LNCAP (cell line): ENCODE measurements around the gene PIAS2.

Experiments used
- TF ChIP-seq, protein P1 (sequence below): fragments of 450-650 bp; IDR thresholded peaks from 2 replicates; pipeline ENCODE4 v1.5.1; 2017; ENCODE audit warnings: mild to moderate bottlenecking

Gene PIAS2

DNA sequence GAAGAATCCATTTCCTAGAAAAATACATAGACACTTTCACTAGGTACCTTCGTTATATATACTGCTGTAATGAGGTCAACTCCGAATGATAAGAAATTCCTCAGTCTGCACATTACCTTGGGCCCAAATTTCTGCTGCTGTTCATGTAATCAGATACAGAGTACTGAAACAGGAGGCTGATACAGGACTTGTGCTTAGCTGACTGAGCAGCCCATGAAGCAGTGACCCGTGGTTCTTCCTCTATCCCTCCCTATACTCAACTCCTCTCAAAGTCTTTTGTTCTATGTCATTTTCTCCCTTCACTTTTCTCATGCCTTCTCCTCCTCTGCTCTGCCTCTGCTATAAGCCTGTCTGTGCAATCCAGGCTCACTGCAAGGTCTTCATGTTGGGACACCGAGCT, 102.9 kb downstream of the PIAS2 start:
- TF ChIP-seq, protein P1, sequence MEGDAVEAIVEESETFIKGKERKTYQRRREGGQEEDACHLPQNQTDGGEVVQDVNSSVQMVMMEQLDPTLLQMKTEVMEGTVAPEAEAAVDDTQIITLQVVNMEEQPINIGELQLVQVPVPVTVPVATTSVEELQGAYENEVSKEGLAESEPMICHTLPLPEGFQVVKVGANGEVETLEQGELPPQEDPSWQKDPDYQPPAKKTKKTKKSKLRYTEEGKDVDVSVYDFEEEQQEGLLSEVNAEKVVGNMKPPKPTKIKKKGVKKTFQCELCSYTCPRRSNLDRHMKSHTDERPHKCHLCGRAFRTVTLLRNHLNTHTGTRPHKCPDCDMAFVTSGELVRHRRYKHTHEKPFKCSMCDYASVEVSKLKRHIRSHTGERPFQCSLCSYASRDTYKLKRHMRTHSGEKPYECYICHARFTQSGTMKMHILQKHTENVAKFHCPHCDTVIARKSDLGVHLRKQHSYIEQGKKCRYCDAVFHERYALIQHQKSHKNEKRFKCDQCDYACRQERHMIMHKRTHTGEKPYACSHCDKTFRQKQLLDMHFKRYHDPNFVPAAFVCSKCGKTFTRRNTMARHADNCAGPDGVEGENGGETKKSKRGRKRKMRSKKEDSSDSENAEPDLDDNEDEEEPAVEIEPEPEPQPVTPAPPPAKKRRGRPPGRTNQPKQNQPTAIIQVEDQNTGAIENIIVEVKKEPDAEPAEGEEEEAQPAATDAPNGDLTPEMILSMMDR, result no peak

DNA sequence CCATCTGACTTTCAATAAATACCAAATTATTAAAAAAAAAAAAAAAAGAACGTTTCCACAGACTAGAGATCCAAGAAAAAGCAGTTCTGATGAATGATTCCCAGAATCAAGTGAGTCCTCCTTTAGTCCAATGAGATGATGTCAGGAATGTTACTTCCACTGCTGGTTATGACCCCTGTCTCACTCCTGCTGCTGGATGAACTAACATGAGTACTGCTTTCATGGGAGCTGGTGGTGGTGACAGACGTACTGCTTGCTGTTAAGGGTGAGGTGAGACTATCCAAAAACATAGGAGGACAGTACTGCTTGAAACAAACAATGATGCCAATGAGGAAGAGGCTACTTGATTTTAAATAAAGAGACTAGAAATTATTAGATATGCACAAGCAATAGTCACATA, 105.0 kb downstream of the PIAS2 start:
- TF ChIP-seq, protein P1, result no peak

DNA sequence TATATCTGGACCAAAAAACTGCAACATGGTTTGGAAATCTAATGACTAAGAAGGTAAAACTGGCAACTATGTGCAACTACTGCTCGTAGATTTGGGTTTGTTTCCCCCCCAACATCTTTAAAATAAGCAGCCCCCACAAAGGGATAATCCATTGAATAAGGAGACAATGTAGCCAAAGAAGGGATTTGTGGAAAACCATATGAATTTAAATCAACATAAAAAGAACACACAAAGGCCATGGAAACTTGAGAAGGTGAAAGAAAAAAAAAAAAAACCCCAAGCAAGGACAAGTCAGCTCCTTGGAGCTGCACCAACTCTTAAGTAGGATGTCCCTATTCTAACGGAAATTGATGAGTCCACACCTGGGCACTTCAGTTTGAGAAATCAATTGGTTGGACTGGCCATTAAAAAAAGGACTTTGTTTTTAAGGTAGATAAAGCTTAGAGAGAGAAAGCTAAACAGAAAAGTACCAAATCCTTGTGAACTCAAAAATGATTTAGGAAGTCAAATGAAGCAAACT, 106.8 kb downstream of the PIAS2 start:
- TF ChIP-seq, protein P1, result no peak

DNA sequence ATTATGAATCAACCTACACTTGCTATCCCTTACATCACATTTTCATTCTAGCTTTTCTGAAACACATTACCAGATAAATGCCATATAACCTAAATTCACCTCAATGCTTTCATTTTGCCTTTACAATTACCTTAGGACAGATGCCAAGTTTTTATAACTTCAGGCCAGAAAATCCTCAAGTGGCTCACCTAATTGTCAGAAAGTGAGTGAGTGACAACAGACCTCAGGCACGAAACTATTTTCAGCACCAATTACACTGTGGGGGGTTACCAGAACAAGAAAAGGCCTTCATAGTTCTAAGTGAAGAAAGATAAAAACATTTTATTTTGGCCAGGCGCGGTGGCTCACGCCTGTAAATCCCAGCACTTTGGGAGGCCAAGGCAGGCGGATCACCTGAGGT, 108.2 kb downstream of the PIAS2 start:
- TF ChIP-seq, protein P1, result no peak

DNA sequence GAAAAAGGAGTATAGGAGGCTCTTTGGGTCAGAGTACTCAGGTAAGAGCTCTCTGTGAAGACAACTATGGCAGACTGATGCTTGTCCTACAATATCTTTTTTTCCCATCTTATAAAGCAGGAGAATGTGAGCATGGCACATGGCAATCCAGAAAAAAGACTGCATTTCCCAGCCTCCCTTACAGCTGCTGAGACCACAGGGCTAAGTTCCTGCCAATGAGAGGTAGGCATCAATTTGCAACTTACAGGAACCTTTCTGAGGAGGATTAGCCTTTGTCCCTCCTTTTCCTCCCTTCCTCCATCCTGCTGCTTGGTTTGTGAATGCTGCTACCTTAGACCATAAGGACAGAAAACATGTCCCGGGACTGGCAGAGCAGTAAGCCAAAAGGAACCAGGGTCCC, 122.7 kb downstream of the PIAS2 start:
- TF ChIP-seq, protein P1, result no peak

DNA sequence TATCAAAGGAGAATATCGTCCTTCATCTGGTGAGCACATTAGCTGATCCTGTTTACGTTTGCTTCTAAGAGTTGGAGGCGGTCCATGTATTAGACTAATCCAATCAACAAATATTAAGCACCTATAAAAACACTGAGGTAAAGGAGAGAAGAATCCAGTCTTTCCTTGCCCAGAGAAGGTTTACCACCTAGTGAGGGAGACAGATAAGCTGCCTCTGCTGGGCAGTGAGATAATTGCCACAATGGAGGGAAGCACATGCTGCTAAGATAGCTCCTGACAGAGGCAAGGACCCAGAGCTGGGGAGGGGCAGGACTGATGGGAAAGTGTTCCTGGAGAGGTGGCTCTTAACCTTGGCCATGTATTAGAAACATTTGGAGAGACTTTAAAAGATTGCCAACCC, 123.7 kb downstream of the PIAS2 start:
- TF ChIP-seq, protein P1, result peak; percentile 55

DNA sequence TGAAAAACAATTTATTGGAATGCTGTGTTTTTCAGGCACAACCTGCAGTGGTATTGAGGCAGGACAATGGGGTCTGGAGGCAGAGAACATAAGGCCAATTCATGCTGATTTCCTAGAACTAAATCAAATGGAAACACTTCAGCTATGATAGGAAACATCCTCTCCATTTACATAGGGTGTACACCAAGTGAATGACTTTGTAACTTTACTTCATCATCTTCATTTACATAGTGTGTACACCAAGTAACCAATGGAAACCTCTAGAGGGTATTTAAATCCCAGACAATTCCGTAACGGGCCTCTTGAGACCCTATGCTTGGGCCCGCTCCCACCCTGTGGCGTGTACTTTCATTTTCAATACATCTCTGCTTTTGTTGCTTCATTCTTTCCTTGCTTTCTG, 128.2 kb downstream of the PIAS2 start:
- TF ChIP-seq, protein P1, result no peak

DNA sequence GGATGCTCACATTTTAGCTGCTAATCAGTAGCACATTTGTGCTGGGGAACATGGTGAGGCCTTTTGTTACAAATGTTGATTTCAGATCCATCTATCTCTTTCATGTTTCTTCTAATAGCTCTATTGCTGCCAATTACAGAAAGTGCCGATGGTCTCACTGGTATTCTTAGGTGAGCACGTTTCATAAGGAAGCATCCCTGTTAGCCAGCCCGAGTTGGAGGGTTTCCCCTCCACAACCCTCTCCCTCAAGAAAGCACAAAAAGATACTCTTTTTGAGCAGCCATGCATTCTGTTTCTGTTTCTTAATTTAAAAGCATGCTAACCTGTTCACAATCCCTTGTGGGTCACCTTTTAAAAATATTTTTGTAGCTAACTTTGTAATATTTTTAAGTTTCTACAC, 129.6 kb downstream of the PIAS2 start:
- TF ChIP-seq, protein P1, result no peak
